ENCODE results near the gene BRD2. TPM values are rescaled to one million over a fixed set of nuclear protein-coding genes. Genes with fewer than 3 reads are reported as not detected.
A peak's percentile ranks its signal among the peaks of the same experiment; 100 is the strongest.

Gene BRD2
- total and polyA plus RNA-seq, 9 of the 15 experiments (the other 6 are each of a cell fraction or from before 2014, with no cell fraction given) = 19.0 to 252 (median 181) TPM

- TF ChIP-seq ETV5 (CRISPR knock-in tag; IDR thresholded peaks at IDR 0.05; ENCODE audit: low read depth) (peak; percentile 34; the same call in 1 of the 2 replicates), SMARCB1 (IDR thresholded peaks at IDR 0.05; ENCODE audit: insufficient read length, low read depth) (no peak), POLR3G (IDR thresholded peaks at IDR 0.05; ENCODE audit: extremely low read depth, insufficient read length, insufficient replicate concordance) (no peak), ZNF174 (CRISPR knock-in tag; IDR thresholded peaks at IDR 0.05) (no peak), MED1 (CRISPR knock-in tag; IDR thresholded peaks at IDR 0.05; ENCODE audit: borderline replicate concordance) (no peak), CAMTA2 (CRISPR knock-in tag; conservative IDR thresholded peaks at IDR 0.05) (no peak), HMG20B (CRISPR knock-in tag; IDR thresholded peaks at IDR 0.05) (no peak), ZNF778 (CRISPR knock-in tag; IDR thresholded peaks at IDR 0.05) (no peak), KAT8 (IDR thresholded peaks at IDR 0.05; ENCODE audit: low read depth) (peak; percentile 95), PTBP1 (IDR thresholded peaks at IDR 0.05; ENCODE audit: low read depth, low read length) (peak; percentile 84; the same call in 1 of the 2 replicates), BCOR (IDR thresholded peaks at IDR 0.05) (peak; percentile 62), PRMT5 (CRISPR knock-in tag; IDR thresholded peaks at IDR 0.05) (no peak), ZNF24 (IDR thresholded peaks at IDR 0.05) (no peak), ZNF408 (CRISPR knock-in tag; IDR thresholded peaks at IDR 0.05; ENCODE audit: low read depth) (no peak), SRSF9 (IDR thresholded peaks at IDR 0.05; ENCODE audit: borderline replicate concordance, low read depth, low read length) (no peak), OTX1 (CRISPR knock-in tag; IDR thresholded peaks at IDR 0.05) (no peak), CTCFL (IDR thresholded peaks at IDR 0.05; ENCODE audit: borderline replicate concordance, insufficient read depth, low read depth, low read length, poor library complexity, severe bottlenecking) (no peak), ZFP30 (CRISPR knock-in tag; IDR thresholded peaks at IDR 0.05; ENCODE audit: borderline replicate concordance) (0 out of 2 replicates have a peak, but pooled peaks have one; percentile 1), HDAC6 (IDR thresholded peaks at IDR 0.05; ENCODE audit: low read depth, low read length) (no peak), TAF9B (IDR thresholded peaks at IDR 0.05; ENCODE audit: partially characterized antibody) (no peak)
- TF ChIP-seq, protein P1, sequence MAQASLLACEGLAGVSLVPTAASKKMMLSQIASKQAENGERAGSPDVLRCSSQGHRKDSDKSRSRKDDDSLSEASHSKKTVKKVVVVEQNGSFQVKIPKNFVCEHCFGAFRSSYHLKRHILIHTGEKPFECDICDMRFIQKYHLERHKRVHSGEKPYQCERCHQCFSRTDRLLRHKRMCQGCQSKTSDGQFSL (CRISPR knock-in tag; IDR thresholded peaks at IDR 0.05) = no peak
- TF ChIP-seq, protein P1 (tag; IDR thresholded peaks at IDR 0.05) = 0 out of 4 replicates have a peak, but pooled peaks of 1 of the 2 experiments have one; percentile 71
These were observed 4.2 kb downstream of the BRD2 start (continued) for GRCh38 chr6:32972353-32973143.

All from K562 (cell line).